ENCODE results near the gene MMP3.

The MMP3 gene

GRCh38 chr11:102810950-102811660 lies 32.3 kb downstream of the MMP3 start:
- no peak overlapping the region for H3K27ac Mint-ChIP-seq
- peaks cover 3% of the 10 kb centered on the region for H3K9me3 Mint-ChIP-seq
- ATAC-seq = no peak
- no peak overlapping the region for H3K4me3 Mint-ChIP-seq
- DNase-seq (ENCODE audit: low spot score in 2 of 2) = no peak
- H3K4me1 Mint-ChIP-seq = no peaks in the 10 kb centered on the region
- H3K36me3 Mint-ChIP-seq = no peaks in the 10 kb centered on the region

DNA sequence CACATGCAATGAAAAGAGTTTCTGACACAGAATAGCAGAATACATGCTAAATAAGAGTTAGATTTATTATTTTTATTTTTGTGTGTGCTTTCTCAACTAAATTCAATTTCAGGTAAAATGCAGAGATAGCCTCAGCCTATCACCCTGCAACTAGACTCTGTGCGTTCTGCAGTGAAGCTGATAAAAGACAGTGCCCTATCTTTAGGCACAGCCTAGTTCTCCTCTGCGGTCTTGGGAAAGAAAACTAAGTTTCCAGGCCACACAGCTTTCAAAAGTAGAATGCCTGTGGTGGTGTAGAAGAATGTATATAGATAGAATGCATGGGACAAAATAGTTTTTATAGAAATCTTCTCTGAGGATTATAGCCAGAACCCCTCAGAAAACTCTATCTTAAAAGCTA lies 33.4 kb downstream of the MMP3 start:
- no peaks in the 10 kb centered on the region for H3K4me1 Mint-ChIP-seq
- no peaks in the 10 kb centered on the region for H3K36me3 Mint-ChIP-seq
- ATAC-seq (no peak), DNase-seq (ENCODE audit: low spot score in 2 of 2) (no peak)
- peaks cover 3% of the 10 kb centered on the region for H3K9me3 Mint-ChIP-seq
- H3K27ac Mint-ChIP-seq = no peak overlapping the region
- no peak overlapping the region for H3K4me3 Mint-ChIP-seq

GRCh38 chr11:102807921-102808320 lies 35.5 kb downstream of the MMP3 start:
- H3K36me3 Mint-ChIP-seq = no peaks in the 10 kb centered on the region
- H3K27ac Mint-ChIP-seq = no peak overlapping the region
- H3K4me1 Mint-ChIP-seq = no peaks in the 10 kb centered on the region
- no peak for DNase-seq (ENCODE audit: low spot score in 2 of 2)
- no peak overlapping the region for H3K4me3 Mint-ChIP-seq
- peak; percentile 49 for ATAC-seq
- no peaks in the 10 kb centered on the region for H3K9me3 Mint-ChIP-seq

DNA sequence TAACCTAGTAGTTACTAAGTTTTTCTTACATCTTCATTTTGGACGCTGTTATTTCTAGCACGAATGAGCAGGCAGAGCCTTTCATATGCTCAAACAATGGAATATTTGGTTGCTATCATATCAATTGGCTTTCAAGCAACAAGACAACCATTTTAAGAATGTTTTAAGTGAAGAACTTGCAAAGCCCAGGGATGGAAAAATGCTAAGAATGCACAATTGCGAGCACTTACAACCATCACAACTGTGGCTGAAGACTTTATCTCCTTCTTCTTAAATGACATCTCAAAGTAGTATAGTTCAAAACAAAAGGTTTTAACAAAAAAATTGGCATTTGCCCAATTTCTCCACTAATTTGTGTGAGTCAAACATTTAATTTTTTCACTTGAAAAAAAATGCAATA lies 37.1 kb downstream of the MMP3 start:
- DNase-seq (ENCODE audit: low spot score in 2 of 2) = no peak
- Mint-ChIP-seq H3K4me3 (no peak overlapping the region), H3K9me3 (no peaks in the 10 kb centered on the region), H3K4me1 (no peaks in the 10 kb centered on the region), H3K27ac (no peak overlapping the region), H3K36me3 (no peaks in the 10 kb centered on the region)
- ATAC-seq = no peak

GRCh38 chr11:102802341-102802740 lies 41.1 kb downstream of the MMP3 start:
- no peaks in the 10 kb centered on the region for H3K36me3 Mint-ChIP-seq
- no peaks in the 10 kb centered on the region for H3K4me1 Mint-ChIP-seq

GRCh38 chr11:102800767-102801166 lies 42.6 kb downstream of the MMP3 start:
- Mint-ChIP-seq H3K9me3 (no peaks in the 10 kb centered on the region), H3K27ac (no peak overlapping the region), H3K4me1 (no peaks in the 10 kb centered on the region), H3K4me3 (no peak overlapping the region), H3K36me3 (no peaks in the 10 kb centered on the region)
- DNase-seq (ENCODE audit: low spot score in 2 of 2) (no peak), ATAC-seq (no peak)

More at GRCh38 chr11:102802341-102802740, 41.1 kb downstream of the MMP3 start:
- Mint-ChIP-seq H3K27ac (no peak overlapping the region), H3K4me3 (no peak overlapping the region), H3K9me3 (no peaks in the 10 kb centered on the region)
- DNase-seq (ENCODE audit: low spot score in 2 of 2) (no peak), ATAC-seq (peak; percentile 21)

DNA sequence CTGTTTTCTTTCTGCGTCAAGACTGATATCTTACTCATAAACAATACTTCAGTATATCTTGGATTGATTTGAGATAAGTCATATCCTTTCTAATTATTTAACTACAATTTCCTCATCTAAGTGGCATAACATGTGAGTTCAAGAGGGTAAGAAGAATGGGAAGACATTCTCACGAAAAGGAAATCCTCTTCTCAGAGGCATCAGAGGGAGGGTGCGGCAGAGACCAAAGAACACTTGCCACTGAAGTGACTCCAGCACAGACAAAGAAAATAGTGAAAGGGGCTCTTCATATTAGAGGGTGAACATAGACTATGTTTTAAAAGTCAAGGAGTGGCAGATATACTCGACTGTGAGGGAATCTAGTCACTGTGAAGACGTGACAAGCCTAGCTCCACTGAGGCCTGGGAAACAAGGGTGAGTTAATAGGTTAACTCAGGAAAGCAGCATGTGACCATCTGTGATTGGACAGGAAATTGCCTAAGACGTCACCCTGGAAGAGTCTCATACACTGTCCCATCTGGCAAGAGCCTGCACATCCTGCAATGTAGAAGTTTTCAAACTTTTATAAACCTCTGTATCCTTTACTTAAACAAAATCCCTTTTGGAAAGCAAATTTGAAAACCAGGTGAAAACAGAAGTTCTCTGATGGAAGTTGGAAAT lies 43.6 kb downstream of the MMP3 start:
- Mint-ChIP-seq H3K4me1 (no peaks in the 10 kb centered on the region), H3K4me3 (no peak overlapping the region), H3K36me3 (no peaks in the 10 kb centered on the region), H3K9me3 (no peaks in the 10 kb centered on the region), H3K27ac (no peak overlapping the region)
- ATAC-seq (no peak), DNase-seq (ENCODE audit: low spot score in 2 of 2) (no peak)

DNA sequence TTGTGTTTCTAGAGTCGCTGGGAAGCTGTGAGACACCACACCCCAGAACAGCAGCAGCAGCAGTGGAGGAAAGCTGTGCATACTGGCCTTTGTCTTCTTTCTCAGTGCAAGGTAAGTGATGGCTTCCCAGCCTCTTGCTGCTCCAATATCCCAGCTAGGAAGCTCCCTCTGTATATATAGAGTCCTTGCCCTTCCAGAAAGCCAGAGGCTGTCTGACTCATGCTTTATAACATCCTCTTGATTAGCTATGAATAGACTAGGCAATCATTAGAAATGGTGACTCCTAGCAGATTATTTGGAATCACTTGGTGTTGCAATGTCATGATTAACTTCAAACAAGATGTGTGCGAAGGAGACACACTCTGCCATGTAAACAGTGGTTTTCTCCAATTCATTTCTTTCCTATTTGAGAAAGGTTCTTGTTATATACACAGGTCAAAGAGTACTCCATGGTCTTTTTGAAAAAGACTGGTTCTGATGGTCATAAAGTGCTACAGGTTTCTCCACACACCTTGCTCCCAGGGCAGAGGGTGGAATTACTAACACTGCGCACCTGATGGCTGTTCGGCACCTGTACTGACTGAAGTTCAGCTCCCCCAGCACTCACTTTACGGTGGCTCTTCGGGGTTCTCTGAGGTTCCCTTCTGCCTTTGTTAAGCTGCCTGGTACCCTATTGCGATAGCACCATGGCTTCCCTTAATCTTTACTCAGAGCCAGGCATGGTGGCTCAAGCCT lies 45.2 kb downstream of the MMP3 start, which contains the start of gene MMP1:
Gene MMP1, minus strand, starts transcription at position 149 of the 735 bp plus-strand sequence. Its CDS starts 68 bp downstream, at position 81.
- H3K36me3 Mint-ChIP-seq = no peaks in the 10 kb centered on the region
- ATAC-seq (peak; percentile 15), DNase-seq (ENCODE audit: low spot score in 2 of 2) (no peak)
- no peaks in the 10 kb centered on the region for H3K9me3 Mint-ChIP-seq
- H3K27ac Mint-ChIP-seq = no peak within 1 kb of the TSS
- no peaks in the 10 kb centered on the region for H3K4me1 Mint-ChIP-seq
- H3K4me3 Mint-ChIP-seq = no peak within 1 kb of the TSS

DNA sequence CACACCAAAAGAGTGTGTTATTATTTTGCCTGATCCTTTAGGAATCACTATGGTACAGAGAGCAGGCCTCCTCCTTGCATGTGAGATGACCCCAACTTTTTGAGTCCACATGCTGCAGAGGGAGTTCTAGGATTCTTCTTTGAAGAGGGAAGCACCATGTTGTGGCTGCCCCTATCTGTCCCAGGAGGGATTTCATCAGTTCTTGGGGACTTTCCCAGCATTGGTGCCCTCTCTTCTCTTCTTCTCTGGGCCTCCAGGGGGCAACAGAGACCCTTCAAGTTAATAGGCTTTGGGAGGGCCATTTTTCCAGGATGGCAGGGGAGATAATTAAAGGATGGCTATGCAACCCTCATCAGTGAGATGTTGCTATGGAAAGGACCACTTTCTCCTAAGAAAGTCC lies 49.0 kb downstream of the MMP3 start:
- no peak overlapping the region for H3K27ac Mint-ChIP-seq
- H3K9me3 Mint-ChIP-seq = no peaks in the 10 kb centered on the region
- H3K36me3 Mint-ChIP-seq = no peaks in the 10 kb centered on the region
- ATAC-seq (peak; percentile 60), DNase-seq (ENCODE audit: low spot score in 2 of 2) (peak in 1 of 2 donors; percentile 51)
- H3K4me1 Mint-ChIP-seq = no peaks in the 10 kb centered on the region
- H3K4me3 Mint-ChIP-seq = no peak overlapping the region

GRCh38 chr11:102793677-102794290 lies 49.6 kb downstream of the MMP3 start:
- H3K27ac Mint-ChIP-seq = no peak overlapping the region
- no peaks in the 10 kb centered on the region for H3K9me3 Mint-ChIP-seq
- H3K36me3 Mint-ChIP-seq = no peaks in the 10 kb centered on the region
- no peak overlapping the region for H3K4me3 Mint-ChIP-seq
- H3K4me1 Mint-ChIP-seq = no peaks in the 10 kb centered on the region
- ATAC-seq (no peak), DNase-seq (ENCODE audit: low spot score in 2 of 2) (no peak)

DNA sequence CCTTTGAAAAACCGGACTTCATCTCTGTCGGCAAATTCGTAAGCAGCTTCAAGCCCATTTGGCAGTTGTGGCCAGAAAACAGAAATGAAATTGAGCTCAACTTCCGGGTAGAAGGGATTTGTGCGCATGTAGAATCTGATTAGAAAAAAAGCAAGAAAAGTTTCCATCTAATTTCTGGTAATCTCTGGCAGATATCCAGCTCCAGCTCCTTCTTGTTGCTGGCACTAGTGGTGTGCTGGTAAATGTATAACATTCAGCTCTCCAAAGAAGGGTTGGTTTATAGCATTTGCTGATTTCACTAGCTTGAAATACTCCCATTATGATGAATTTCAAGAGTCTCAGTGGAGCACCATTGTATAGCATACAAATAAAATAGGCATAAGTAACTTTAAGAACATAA lies 50.8 kb downstream of the MMP3 start:
- H3K4me3 Mint-ChIP-seq = no peak overlapping the region
- H3K9me3 Mint-ChIP-seq = no peaks in the 10 kb centered on the region
- no peaks in the 10 kb centered on the region for H3K4me1 Mint-ChIP-seq
- H3K36me3 Mint-ChIP-seq = no peaks in the 10 kb centered on the region
- ATAC-seq (no peak), DNase-seq (ENCODE audit: low spot score in 2 of 2) (no peak)
- no peak overlapping the region for H3K27ac Mint-ChIP-seq

DNA sequence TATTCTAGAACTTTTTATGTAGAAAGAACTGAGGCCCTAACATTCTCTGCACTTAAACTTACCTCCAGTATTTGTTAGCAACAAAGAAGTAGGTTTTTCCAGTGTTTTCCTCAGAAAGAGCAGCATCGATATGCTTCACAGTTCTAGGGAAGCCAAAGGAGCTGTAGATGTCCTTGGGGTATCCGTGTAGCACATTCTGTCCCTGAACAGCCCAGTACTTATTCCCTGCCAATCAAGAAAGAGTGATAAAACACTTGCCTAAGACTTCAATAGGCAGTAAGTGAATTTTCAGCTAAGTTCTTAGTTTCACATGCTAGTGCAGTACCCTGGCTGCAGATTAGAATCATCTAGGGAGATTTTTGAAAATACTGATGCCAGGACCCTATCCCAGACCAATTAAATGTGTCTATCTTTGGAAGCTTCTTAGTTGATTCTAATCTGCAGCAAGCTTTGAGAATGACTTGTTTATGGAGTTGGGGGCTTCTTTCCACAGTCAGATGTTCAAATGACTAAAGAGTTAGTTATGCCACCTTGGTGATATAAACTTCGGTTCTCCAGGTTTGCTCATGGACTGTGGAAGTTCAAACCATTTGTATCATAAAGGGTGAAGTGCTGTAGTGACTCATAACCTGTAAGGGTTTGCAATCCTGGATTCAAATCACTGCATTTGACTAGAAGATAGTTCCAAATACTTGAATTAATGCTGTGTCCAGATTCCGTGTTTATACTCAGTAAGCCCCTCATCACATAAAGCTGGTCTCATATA lies 52.0 kb downstream of the MMP3 start:
- Mint-ChIP-seq H3K9me3 (no peaks in the 10 kb centered on the region), H3K27ac (no peak overlapping the region), H3K36me3 (no peaks in the 10 kb centered on the region), H3K4me1 (no peaks in the 10 kb centered on the region), H3K4me3 (no peak overlapping the region)
- ATAC-seq = no peak
- DNase-seq (ENCODE audit: low spot score in 2 of 2) = no peak

DNA sequence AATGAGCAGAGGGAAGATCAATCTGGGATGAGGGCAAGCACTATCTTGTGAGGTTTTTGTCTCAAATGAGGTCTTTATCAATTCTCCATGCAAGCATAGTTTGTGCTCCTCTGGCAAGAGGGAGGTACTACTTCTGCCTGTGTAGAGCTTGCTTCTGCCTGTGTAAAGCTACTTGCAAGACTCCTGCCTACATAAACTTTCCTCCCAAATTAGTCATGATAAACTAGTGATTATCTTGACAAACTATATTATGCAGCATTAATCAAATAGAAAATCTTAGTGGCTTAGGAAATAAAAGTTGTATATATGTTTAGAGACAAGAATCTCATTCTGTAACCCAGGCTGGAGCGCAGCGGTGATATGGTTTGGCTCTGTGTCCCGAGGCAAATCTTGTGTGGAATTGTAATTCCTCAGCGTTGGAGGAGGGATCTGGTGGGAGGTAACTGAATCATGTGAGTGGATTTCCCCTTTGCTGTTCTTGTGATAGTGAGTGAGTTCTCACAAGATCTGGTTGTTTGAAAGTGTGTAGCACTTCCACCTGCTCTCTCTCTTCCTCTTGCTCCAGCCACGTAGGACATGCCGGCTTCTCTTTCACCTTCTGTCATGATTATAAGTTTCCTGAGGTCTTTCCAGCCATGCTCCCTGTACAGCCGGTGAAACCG lies 54.9 kb downstream of the MMP3 start:
- H3K27ac Mint-ChIP-seq = no peak overlapping the region
- H3K36me3 Mint-ChIP-seq = no peaks in the 10 kb centered on the region
- no peak for DNase-seq (ENCODE audit: low spot score in 2 of 2)
- H3K4me3 Mint-ChIP-seq = no peak overlapping the region
- H3K4me1 Mint-ChIP-seq = no peaks in the 10 kb centered on the region
- ATAC-seq = no peak
- no peaks in the 10 kb centered on the region for H3K9me3 Mint-ChIP-seq

Measured in stimulated activated effector memory CD8-positive, alpha-beta T cell treated with anti-CD3 and anti-CD28 coated beads, Interleukin-12 subunit alpha, Interleukin-12 subunit beta, amount 100 ng/mL, for 72 hours (primary cell).